ENCODE results near the gene NEK1. TPM values are rescaled to one million over a fixed set of nuclear protein-coding genes. Genes with fewer than 3 reads are reported as not detected.

Gene NEK1
- total RNA-seq, 1 experiment from 2014 or later = 12.3 TPM

DNA sequence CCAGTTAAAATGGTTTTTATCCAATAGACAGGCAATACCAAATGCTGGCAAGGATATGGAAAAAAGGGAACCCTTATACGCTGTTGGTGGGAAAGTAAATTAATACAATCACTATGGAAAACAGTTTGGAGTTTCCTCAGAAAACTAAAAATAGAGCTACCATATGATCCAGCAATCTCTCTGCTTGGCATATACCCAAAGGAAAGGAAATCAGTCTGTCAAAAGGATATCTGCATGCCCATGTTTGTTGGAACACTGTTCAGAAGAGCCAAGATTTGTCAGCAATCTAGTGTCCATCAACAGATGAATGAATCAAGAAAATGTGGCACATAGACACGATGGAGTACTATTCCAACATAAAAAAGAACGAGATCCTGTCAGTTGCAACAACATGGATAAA, 250.6 kb downstream of the NEK1 start:
- Histone ChIP-seq H3K14ac (ENCODE audit: insufficient read depth, low read length) (no peak overlapping the region), H2BK15ac (ENCODE audit: low read depth, low read length) (no peak overlapping the region), H3K9ac (ENCODE audit: extremely low read depth, insufficient read length, low read length) (no peak overlapping the region), H2BK120ac (ENCODE audit: low read depth, low read length, poor library complexity, severe bottlenecking) (no peak overlapping the region), H3K4me2 (ENCODE audit: insufficient read depth, insufficient read length, low read length) (no peak overlapping the region), H4K91ac (ENCODE audit: insufficient read length, low read depth, low read length) (no peak overlapping the region), H3K4me1 (ENCODE audit: insufficient read depth, low read length) (no peaks in the 10 kb centered on the region), H3K79me2 (ENCODE audit: insufficient read depth, low read length) (no peaks in the 10 kb centered on the region), H2AK5ac (ENCODE audit: insufficient read length, low read length) (no peak overlapping the region), H2AFZ (ENCODE audit: low read length) (no peak overlapping the region), H3T11ph (ENCODE audit: low read length) (no peak overlapping the region), H3K27me3 (ENCODE audit: insufficient read depth, low read length) (no peaks in the 10 kb centered on the region), H4K8ac (replicated peaks; ENCODE audit: insufficient read length, low read depth, low read length) (no peak overlapping the region), H3K23ac (ENCODE audit: insufficient read length, low read depth, low read length) (no peak overlapping the region), H3K4ac (ENCODE audit: low read depth, low read length) (no peak overlapping the region), H4K5ac (ENCODE audit: insufficient read length, low read depth, low read length) (no peak overlapping the region), H3K18ac (ENCODE audit: insufficient read length, low read depth, low read length) (no peak overlapping the region), H3K9me3 (ENCODE audit: control insufficient read depth, low read depth, low read length) (no peaks in the 10 kb centered on the region), H3K56ac (ENCODE audit: insufficient read length, low read depth, low read length) (no peak overlapping the region), H3K23me2 (ENCODE audit: insufficient read length, low read depth, low read length, poor library complexity, severe bottlenecking) (no peaks in the 10 kb centered on the region), H3K27ac (ENCODE audit: insufficient read length, low read depth, low read length) (no peak overlapping the region), H4K20me1 (ENCODE audit: control insufficient read depth, insufficient read depth, insufficient read length) (no peaks in the 10 kb centered on the region), H2BK12ac (ENCODE audit: insufficient read length, low read depth, low read length) (no peak overlapping the region), H2BK20ac (ENCODE audit: low read depth, low read length, poor library complexity, severe bottlenecking) (no peak overlapping the region), H2BK5ac (ENCODE audit: insufficient read length, low read length) (no peak overlapping the region), H3K79me1 (ENCODE audit: insufficient read depth, low read depth, low read length, poor library complexity, severe bottlenecking) (no peaks in the 10 kb centered on the region)
- TF ChIP-seq, protein P1, sequence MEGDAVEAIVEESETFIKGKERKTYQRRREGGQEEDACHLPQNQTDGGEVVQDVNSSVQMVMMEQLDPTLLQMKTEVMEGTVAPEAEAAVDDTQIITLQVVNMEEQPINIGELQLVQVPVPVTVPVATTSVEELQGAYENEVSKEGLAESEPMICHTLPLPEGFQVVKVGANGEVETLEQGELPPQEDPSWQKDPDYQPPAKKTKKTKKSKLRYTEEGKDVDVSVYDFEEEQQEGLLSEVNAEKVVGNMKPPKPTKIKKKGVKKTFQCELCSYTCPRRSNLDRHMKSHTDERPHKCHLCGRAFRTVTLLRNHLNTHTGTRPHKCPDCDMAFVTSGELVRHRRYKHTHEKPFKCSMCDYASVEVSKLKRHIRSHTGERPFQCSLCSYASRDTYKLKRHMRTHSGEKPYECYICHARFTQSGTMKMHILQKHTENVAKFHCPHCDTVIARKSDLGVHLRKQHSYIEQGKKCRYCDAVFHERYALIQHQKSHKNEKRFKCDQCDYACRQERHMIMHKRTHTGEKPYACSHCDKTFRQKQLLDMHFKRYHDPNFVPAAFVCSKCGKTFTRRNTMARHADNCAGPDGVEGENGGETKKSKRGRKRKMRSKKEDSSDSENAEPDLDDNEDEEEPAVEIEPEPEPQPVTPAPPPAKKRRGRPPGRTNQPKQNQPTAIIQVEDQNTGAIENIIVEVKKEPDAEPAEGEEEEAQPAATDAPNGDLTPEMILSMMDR (conservative IDR thresholded peaks at IDR 0.05) = no peak
- Mint-ChIP-seq H3K27me3 (ENCODE audit: low read depth) (no peaks in the 10 kb centered on the region), H3K4me3 (no peak overlapping the region), H3K36me3 (ENCODE audit: insufficient read depth in 1 of 3, low read depth in 3 of 3) (peaks cover 0 to 9% (median 0%) of the 10 kb centered on the region in 3 experiments; a peak in 3 of 7 replicates), H3K4me1 (no peaks in the 10 kb centered on the region), H3K9me3 (peaks cover 5 to 9% of the 10 kb centered on the region in 2 experiments; a peak in 4 of 5 replicates), H3K27ac (no peak overlapping the region)
- no CpG with 5 or more reads among the region's 3 CpGs for WGBS (ENCODE audit: extremely low coverage, insufficient read length, low lambda C conversion rate)
- no peak for DNase-seq

Data from H9 (cell line).